Endodermal cell (in vitro differentiated cells): ENCODE measurements around the gene MRPL51. TPM values are rescaled to one million over a fixed set of nuclear protein-coding genes. Genes with fewer than 3 reads are reported as not detected.

Experiments used
- DNase-seq: peaks from one replicate; pipeline ENCODE4 v3.0.0-alpha.2; 2017
- H3K27ac ChIP-seq: 2 replicates; pipeline ENCODE4 v1.5.1; 2013; ENCODE audit warnings: mild to moderate bottlenecking, low read depth, low read length, moderate library complexity
- H3K27me3 ChIP-seq: 2 replicates; pipeline ENCODE4 v1.6.1; 2013; ENCODE audit warnings: mild to moderate bottlenecking, low read length, moderate library complexity; ENCODE audit not compliant: insufficient read depth, control insufficient read depth, poor library complexity, severe bottlenecking
- H3K36me3 ChIP-seq: 2 replicates; pipeline ENCODE4 v1.7.0; 2013; ENCODE audit warnings: mild to moderate bottlenecking, low read length, moderate library complexity; ENCODE audit not compliant: control insufficient read depth, insufficient read depth
- H3K4me1 ChIP-seq: one replicate; pipeline ENCODE4 v1.7.0; 2013; ENCODE audit warnings: low read length; ENCODE audit not compliant: control insufficient read depth, insufficient read depth
- H3K4me3 ChIP-seq: 2 replicates; pipeline ENCODE4 v1.5.1; 2013; ENCODE audit warnings: mild to moderate bottlenecking, low read length, moderate library complexity
- H3K9ac ChIP-seq: 2 replicates; pipeline ENCODE4 v1.6.1; 2013; ENCODE audit warnings: mild to moderate bottlenecking, low read length, moderate library complexity; ENCODE audit not compliant: poor library complexity, severe bottlenecking; ENCODE audit errors: extremely low read depth
- H3K9me3 ChIP-seq: 2 replicates; pipeline ENCODE4 v1.6.1; 2013; ENCODE audit warnings: mild to moderate bottlenecking, low read length, moderate library complexity; ENCODE audit not compliant: control insufficient read depth
- H3K27ac Mint-ChIP-seq: 2 replicates; pipeline ENCODE4 v1.8.0; 2020; ENCODE audit warnings: mixed read lengths
- H3K27me3 Mint-ChIP-seq: 2 replicates; pipeline ENCODE4 v1.8.0; 2021; ENCODE audit warnings: mild to moderate bottlenecking, mixed read lengths; ENCODE audit not compliant: insufficient read depth
- H3K36me3 Mint-ChIP-seq: 2 replicates; pipeline ENCODE4 v1.8.0; 2020; ENCODE audit warnings: low read depth, mixed read lengths
- H3K4me1 Mint-ChIP-seq: 2 replicates; pipeline ENCODE4 v1.8.0; 2020; ENCODE audit warnings: mixed read lengths
- H3K4me3 Mint-ChIP-seq: 2 replicates; pipeline ENCODE4 v1.8.0; 2020; ENCODE audit warnings: mild to moderate bottlenecking, moderate library complexity, mixed read lengths
- H3K9me3 Mint-ChIP-seq: 2 replicates; pipeline ENCODE4 v1.8.0; 2020; ENCODE audit warnings: mild to moderate bottlenecking, mixed read lengths
- CTCF ChIP-seq: fragments of 200-600 bp; sonication (generic); conservative IDR thresholded peaks from 2 replicates; pipeline ENCODE4 v1.5.0; 2021; ENCODE audit warnings: antibody characterized with exemption, mild to moderate bottlenecking
- WGBS, 2 experiments: methylation state at CpG; one replicate each; pipeline versions ENCODE4 v1.1.5 to v1.1.7; 2013; ENCODE audit warnings: missing lambda C conversion rate in 2 of 2, mixed read lengths in 1 of 2; ENCODE audit not compliant: insufficient coverage in 1 of 2, insufficient read length in 1 of 2; 5-methylcytosine and 5-hydroxymethylcytosine counted together
- total RNA-seq, 2 donors: library from RNA; stranded (reverse); fragmentation: NEBNext Ultra II Directional in 1 of 2; extraction: Animal tissue kit (Norgen Biotek cat#: 25700) in 1 of 2; gene quantifications; 2 replicates in 1 of 2; 3 replicates in 1 of 2; pipeline ENCODE4 v1.2.1, GENCODE V29; 2021

Gene MRPL51
- total RNA-seq, 2 donors from 2014 or later, result 196 to 450 TPM

- peaks cover 57% of the 10 kb centered on the region for H3K36me3 Mint-ChIP-seq
- no peaks in the 10 kb centered on the region for H3K27me3 ChIP-seq
- no peak overlapping the region for H3K4me3 Mint-ChIP-seq
- TF ChIP-seq CTCF, result no peak
- no peaks in the 10 kb centered on the region for H3K9me3 Mint-ChIP-seq
- H3K4me1 ChIP-seq, result no peaks in the 10 kb centered on the region
- 85 to 93% methylated on average over 4 to 5 of the region's 5 CpGs for WGBS, 2 experiments
- DNase-seq, result no peak
- H3K4me3 ChIP-seq, result no peak overlapping the region
- no peaks in the 10 kb centered on the region for H3K9me3 ChIP-seq
- H3K27ac Mint-ChIP-seq, result no peak overlapping the region
- H3K27me3 Mint-ChIP-seq, result peaks cover 5% of the 10 kb centered on the region
- no peak overlapping the region for H3K27ac ChIP-seq
- no peak overlapping the region for H3K9ac ChIP-seq
- H3K36me3 ChIP-seq, result peaks cover 28% of the 10 kb centered on the region
- H3K4me1 Mint-ChIP-seq, result peaks cover 12% of the 10 kb centered on the region
Measured at GRCh38 chr12:6466184-6466573, 26.9 kb downstream of the MRPL51 start.

GRCh38 chr12:6465467-6466183 lies 27.4 kb downstream of the MRPL51 start:
- Histone ChIP-seq H3K4me1 (no peaks in the 10 kb centered on the region), H3K36me3 (peaks cover 28% of the 10 kb centered on the region), H3K9me3 (no peaks in the 10 kb centered on the region), H3K9ac (no peak overlapping the region), H3K27ac (no peak overlapping the region), H3K4me3 (no peak overlapping the region), H3K27me3 (no peaks in the 10 kb centered on the region)
- peaks cover 62% of the 10 kb centered on the region for H3K36me3 Mint-ChIP-seq
- TF ChIP-seq CTCF, result peak; percentile 98
- H3K4me3 Mint-ChIP-seq, result no peak overlapping the region
- no peaks in the 10 kb centered on the region for H3K9me3 Mint-ChIP-seq
- H3K27me3 Mint-ChIP-seq, result peaks cover 5% of the 10 kb centered on the region
- H3K27ac Mint-ChIP-seq, result no peak overlapping the region
- H3K4me1 Mint-ChIP-seq, result peaks cover 10% of the 10 kb centered on the region
- 65 to 68% methylated on average over 6 of the region's 6 CpGs for WGBS, 2 experiments
- DNase-seq, result peak; percentile 90

GRCh38 chr12:6464531-6464930 lies 28.5 kb downstream of the MRPL51 start:
- Histone ChIP-seq H3K27ac (no peak overlapping the region), H3K9me3 (no peaks in the 10 kb centered on the region), H3K4me1 (no peaks in the 10 kb centered on the region), H3K9ac (no peak overlapping the region), H3K36me3 (peaks cover 28% of the 10 kb centered on the region), H3K4me3 (no peak overlapping the region), H3K27me3 (no peaks in the 10 kb centered on the region)
- Mint-ChIP-seq H3K9me3 (no peaks in the 10 kb centered on the region), H3K4me3 (no peak overlapping the region), H3K4me1 (peaks cover 5% of the 10 kb centered on the region), H3K36me3 (peaks cover 70% of the 10 kb centered on the region), H3K27me3 (peaks cover 3% of the 10 kb centered on the region), H3K27ac (no peak overlapping the region)
- TF ChIP-seq CTCF, result no peak
- WGBS, 2 experiments, result 92 to 95% methylated on average over 5 to 8 of the region's 8 CpGs
- DNase-seq, result no peak
